DND-41 (cell line): ENCODE results near the gene KLF3.
A peak's percentile ranks its signal among the peaks of the same experiment; 100 is the strongest.

Source experiments
- ATAC-seq: fragments of 200-7000 bp; cut with Tn5 transposase; 3 replicates; pipeline ENCODE4 v1.9.1; 2021; ENCODE audit warnings: low read depth; ENCODE audit not compliant: insufficient read depth
- DNase-seq: peaks from one replicate; pipeline ENCODE4 v3.0.0-alpha.2; 2020
- H2AFZ ChIP-seq: 2 replicates; pipeline ENCODE4 v1.6.0; 2012; ENCODE audit warnings: low read depth, low read length
- H3K27ac ChIP-seq: 2 replicates; pipeline ENCODE4 v1.5.1; 2012; ENCODE audit warnings: low read length, inconsistent platforms
- H3K27me3 ChIP-seq: fragments of 200-600 bp; sonication (generic); 2 replicates; pipeline ENCODE4 v1.6.0; 2012; ENCODE audit warnings: low read length, mild to moderate bottlenecking, inconsistent platforms; ENCODE audit not compliant: insufficient read depth, poor library complexity
- H3K36me3 ChIP-seq: 2 replicates; pipeline ENCODE4 v1.5.1; 2012; ENCODE audit warnings: low read length, inconsistent platforms; ENCODE audit not compliant: insufficient read depth
- H3K4me1 ChIP-seq: 2 replicates; pipeline ENCODE4 v1.5.1; 2012; ENCODE audit warnings: mild to moderate bottlenecking, low read length; ENCODE audit not compliant: insufficient read depth
- H3K4me2 ChIP-seq: 2 replicates; pipeline ENCODE4 v1.6.0; 2012; ENCODE audit warnings: mild to moderate bottlenecking, moderate library complexity, low read length, inconsistent platforms; ENCODE audit not compliant: insufficient read depth
- H3K4me3 ChIP-seq, 2 experiments: fragments of 200-600 bp in 1 of 2; shearing (Covaris generic) in 1 of 2; 2 replicates each; pipeline ENCODE4 v1.5.1; 2012 to 2016; ENCODE audit warnings: inconsistent platforms in 2 of 2, low read length in 2 of 2, mild to moderate bottlenecking in 2 of 2, low read depth in 1 of 2, moderate library complexity in 1 of 2
- H3K79me2 ChIP-seq: 2 replicates; pipeline ENCODE4 v1.6.0; 2012; ENCODE audit warnings: low read length, inconsistent platforms; ENCODE audit not compliant: insufficient read depth
- H3K9ac ChIP-seq: 2 replicates; pipeline ENCODE4 v1.6.0; 2012; ENCODE audit warnings: low read depth, mild to moderate bottlenecking, inconsistent platforms, low read length, moderate library complexity
- H3K9me3 ChIP-seq: 2 replicates; pipeline ENCODE4 v1.5.1; 2012; ENCODE audit warnings: low read length, moderate library complexity, mild to moderate bottlenecking, inconsistent platforms; ENCODE audit not compliant: insufficient read depth, severe bottlenecking
- H4K20me1 ChIP-seq: 2 replicates; pipeline ENCODE4 v1.6.0; 2012; ENCODE audit warnings: low read length; ENCODE audit not compliant: insufficient read depth
- CTCF ChIP-seq: IDR thresholded peaks from 2 replicates; pipeline ENCODE4 v1.5.1; 2012; ENCODE audit warnings: borderline replicate concordance, low read length, moderate library complexity, mild to moderate bottlenecking; ENCODE audit not compliant: poor library complexity, severe bottlenecking; ENCODE audit errors: extremely low read depth
- EZH2 ChIP-seq: IDR thresholded peaks from 3 replicates; pipeline ENCODE4 v1.6.1; 2012; ENCODE audit warnings: borderline replicate concordance, low read depth, mild to moderate bottlenecking, moderate library complexity, low read length, inconsistent platforms; ENCODE audit not compliant: severe bottlenecking

Gene KLF3

DNA sequence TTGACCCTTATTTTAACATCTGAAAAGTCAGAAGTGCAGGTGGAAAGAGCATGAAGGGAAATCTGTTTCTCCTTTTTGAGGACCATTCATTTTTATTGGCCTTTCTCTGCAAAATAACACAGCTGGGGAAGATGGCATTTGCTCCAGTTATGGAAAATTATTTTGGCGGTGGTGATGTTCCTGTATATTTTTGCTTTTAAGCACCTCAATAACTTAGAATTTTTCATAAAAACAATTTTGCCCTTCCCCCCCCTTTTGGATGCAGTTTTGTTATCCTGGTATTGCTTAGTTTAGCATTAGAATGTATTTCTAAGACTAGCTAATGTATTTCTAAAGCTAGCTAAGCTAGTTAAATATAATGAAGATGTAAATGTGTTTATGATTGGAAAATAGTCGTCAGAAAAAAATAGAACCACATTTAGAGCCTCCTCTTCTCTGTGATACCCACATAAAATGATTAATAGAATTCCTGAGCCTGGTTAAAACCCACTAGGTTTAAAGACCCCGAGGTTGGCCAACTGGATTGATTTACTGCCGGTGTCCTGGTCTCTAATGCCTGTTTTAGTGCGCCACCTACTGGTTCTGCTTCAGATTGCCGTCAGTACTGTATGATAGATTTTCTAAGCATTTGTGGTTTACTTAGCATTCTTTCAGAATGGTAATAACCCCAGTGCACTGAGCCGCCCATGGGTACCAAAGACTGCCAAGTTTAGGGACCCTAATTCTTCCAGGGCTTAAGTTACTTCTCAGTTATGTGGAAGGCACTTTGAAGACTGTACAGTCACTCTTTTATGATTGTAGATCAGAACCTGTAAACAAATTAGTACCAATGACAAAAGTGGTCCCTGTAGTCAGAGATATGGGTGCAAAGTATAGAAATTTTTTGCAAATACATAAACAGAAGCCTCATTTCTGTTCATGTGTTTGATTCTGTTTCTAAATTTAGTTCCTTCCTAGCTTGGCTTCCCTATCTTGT is 11.4 kb downstream of the KLF3 start:
- DNase-seq (peak; percentile 77), ATAC-seq (peak; percentile 92)
- H3K36me3 ChIP-seq, result no peaks in the 10 kb centered on the region
- H3K79me2 ChIP-seq, result 0 out of 2 replicates have a peak, but pooled peaks cover 5% of the 10 kb centered on the region
- H3K4me1 ChIP-seq, result no peaks in the 10 kb centered on the region
- H3K9me3 ChIP-seq, result no peaks in the 10 kb centered on the region
- H3K27me3 ChIP-seq, result peaks cover 6% of the 10 kb centered on the region
- peaks cover 8% of the 10 kb centered on the region for H4K20me1 ChIP-seq
- H3K4me3 ChIP-seq, result no peak overlapping the region
- H3K27ac ChIP-seq, result no peak overlapping the region
- no peak overlapping the region for H3K4me2 ChIP-seq
- H3K9ac ChIP-seq, result no peak overlapping the region
- no peak overlapping the region for H2AFZ ChIP-seq
- TF ChIP-seq CTCF (peak; percentile 96), EZH2 (no peak)

- no peak overlapping the region for H3K9ac ChIP-seq
- no peaks in the 10 kb centered on the region for H3K36me3 ChIP-seq
- H3K4me1 ChIP-seq, result no peaks in the 10 kb centered on the region
- no peak overlapping the region for H3K4me3 ChIP-seq
- peaks cover 5% of the 10 kb centered on the region for H4K20me1 ChIP-seq
- no peak overlapping the region for H3K4me2 ChIP-seq
- H2AFZ ChIP-seq, result no peak overlapping the region
- H3K79me2 ChIP-seq, result no peaks in the 10 kb centered on the region
- no peak for ATAC-seq
- H3K27me3 ChIP-seq, result peaks cover 6% of the 10 kb centered on the region
- DNase-seq, result no peak
- H3K27ac ChIP-seq, result no peak overlapping the region
- TF ChIP-seq CTCF, result no peak
- no peak for TF ChIP-seq EZH2
- H3K9me3 ChIP-seq, result no peaks in the 10 kb centered on the region
These were observed 13.0 kb downstream of the KLF3 start for GRCh38 chr4:38676986-38677385.

DNA sequence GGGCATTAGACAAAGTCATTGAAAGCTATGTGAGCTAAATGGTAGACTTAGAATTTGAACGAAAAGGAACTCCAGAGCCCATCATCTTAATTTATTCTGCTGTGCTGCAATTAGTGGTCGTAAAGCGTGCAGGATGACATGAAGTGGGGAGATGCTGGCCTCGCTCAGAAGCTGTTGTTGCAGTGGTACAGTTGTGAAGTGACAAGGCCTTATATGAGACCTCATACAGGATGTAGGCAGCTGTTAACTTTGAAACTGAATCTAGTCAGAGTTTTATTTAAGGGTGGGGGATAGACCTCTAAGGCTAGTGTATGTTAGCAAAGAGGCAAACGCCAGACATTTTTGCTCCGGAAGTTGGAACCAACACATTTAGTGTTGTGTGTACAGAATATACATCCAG is 13.4 kb downstream of the KLF3 start:
- no peak for TF ChIP-seq EZH2
- no peak for TF ChIP-seq CTCF
- H2AFZ ChIP-seq, result no peak overlapping the region
- peaks cover 5% of the 10 kb centered on the region for H4K20me1 ChIP-seq
- no peak for DNase-seq
- ATAC-seq, result no peak
- no peak overlapping the region for H3K9ac ChIP-seq
- H3K27me3 ChIP-seq, result peaks cover 6% of the 10 kb centered on the region
- no peak overlapping the region for H3K27ac ChIP-seq
- no peaks in the 10 kb centered on the region for H3K79me2 ChIP-seq
- H3K4me2 ChIP-seq, result no peak overlapping the region
- no peaks in the 10 kb centered on the region for H3K4me1 ChIP-seq
- H3K9me3 ChIP-seq, result no peaks in the 10 kb centered on the region
- no peaks in the 10 kb centered on the region for H3K36me3 ChIP-seq
- H3K4me3 ChIP-seq, result no peak overlapping the region

DNA sequence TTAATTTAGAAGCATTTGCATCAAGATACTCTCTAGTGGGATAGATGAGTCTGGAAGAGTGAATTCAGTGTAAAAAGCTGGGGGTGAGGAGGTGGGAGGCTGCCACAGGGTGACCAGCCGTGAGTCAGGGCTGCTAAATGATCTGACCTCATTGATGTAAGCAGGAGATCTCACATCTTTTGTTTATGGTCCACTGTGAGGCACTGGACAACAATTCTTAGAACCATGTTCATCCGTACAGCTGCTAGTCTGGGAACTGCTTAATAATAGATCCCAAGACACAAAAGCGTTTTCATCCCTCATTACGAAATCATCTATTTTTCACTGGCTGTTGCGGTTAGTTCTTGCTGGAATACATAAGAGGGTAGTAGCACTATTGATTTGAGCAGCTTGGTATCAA is 14.1 kb downstream of the KLF3 start:
- Histone ChIP-seq H2AFZ (no peak overlapping the region), H3K4me1 (no peaks in the 10 kb centered on the region), H3K27me3 (peaks cover 6% of the 10 kb centered on the region), H3K4me3 (no peak overlapping the region), H4K20me1 (peaks cover 5% of the 10 kb centered on the region), H3K4me2 (no peak overlapping the region), H3K9me3 (no peaks in the 10 kb centered on the region), H3K9ac (no peak overlapping the region), H3K79me2 (no peaks in the 10 kb centered on the region), H3K36me3 (no peaks in the 10 kb centered on the region), H3K27ac (no peak overlapping the region)
- ATAC-seq (no peak), DNase-seq (no peak)
- TF ChIP-seq EZH2 (no peak), CTCF (no peak)
